GM18498 (cell line): ENCODE results near the gene CDV3.
A peak's percentile ranks its signal among the peaks of the same experiment; 100 is the strongest.
"Not testable (repeated sequence)": the region's sequence is repeated elsewhere in the genome, so short reads cannot be mapped to it uniquely, and the experiment has no call there.

Experiments used
- ATAC-seq: cut with Tn5 transposase; IDR thresholded peaks from one replicate; pipeline ENCODE4 v1.9.1; 2021; ENCODE audit warnings: mild to moderate bottlenecking, moderate library complexity; ENCODE audit not compliant: unreplicated experiment

CDV3 gene, protein sequence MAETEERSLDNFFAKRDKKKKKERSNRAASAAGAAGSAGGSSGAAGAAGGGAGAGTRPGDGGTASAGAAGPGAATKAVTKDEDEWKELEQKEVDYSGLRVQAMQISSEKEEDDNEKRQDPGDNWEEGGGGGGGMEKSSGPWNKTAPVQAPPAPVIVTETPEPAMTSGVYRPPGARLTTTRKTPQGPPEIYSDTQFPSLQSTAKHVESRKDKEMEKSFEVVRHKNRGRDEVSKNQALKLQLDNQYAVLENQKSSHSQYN

DNA sequence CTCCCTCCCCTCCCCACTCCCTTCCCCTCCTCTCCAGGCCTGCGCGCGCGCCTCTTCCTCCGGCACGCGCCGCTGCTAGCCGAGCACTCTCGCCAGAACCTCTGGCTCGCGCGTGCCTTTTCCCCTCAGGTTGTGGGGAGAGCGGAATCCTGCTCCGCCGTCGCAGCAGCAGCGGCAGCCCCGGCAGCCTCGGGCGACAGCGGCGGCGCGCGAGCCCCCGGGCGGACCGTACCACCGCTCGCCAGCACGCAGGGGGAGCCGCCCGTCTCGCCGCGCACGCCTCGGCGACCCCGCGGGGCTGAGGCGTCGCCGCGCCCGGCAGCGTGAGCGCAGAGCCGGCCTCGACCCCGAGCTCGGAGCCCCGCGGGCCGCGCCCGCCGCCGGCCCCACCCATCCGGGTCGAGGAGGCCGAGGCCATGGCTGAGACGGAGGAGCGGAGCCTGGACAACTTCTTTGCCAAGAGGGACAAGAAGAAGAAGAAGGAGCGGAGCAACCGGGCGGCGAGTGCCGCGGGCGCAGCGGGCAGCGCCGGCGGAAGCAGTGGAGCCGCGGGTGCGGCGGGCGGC, at the start of gene CDV3:
Gene CDV3 (plus strand): TSS at position 58 of the 566 bp plus-strand sequence. CDS start 359 bp downstream, at position 417.
- peak; percentile 30 for ATAC-seq

DNA sequence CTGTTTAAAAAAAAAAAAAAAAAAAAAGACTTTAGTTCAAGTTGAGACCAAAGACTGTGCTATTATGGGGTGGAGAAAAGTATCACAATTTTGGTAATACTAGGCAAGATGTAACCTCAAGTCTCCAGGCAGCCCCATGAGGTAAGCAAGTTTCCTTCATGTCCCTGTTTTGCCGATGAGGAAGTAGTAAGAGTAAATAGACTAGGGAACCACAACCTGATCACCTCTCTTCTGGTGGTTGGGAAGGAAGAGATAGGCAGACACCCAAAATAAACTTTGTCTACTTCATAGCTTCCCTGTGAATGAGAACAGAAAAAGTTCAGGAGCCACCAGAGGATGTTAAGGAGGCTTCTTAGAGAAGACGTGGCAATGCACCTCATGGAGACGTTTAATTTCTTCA, 49.7 kb upstream of the CDV3 start:
- not testable (repeated sequence) for ATAC-seq

DNA sequence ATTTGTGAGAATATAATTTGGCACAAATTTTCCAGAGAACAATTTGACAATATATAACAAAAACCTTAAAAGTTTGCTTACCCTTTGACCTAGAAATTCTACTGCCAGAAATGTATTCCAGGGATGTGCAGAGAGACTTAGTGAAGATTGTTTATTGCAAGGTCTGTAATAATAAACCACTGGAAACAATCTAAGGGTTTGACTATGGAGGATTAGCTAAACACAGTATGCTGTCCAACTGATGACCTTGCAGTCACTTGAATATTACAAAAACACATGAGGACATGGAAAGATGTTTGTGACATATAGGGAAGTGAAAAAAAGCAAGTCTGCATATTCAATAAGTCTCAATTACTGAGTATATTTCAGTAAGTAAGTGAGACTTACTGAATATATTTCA, 48.1 kb upstream of the CDV3 start:
- no peak for ATAC-seq

DNA sequence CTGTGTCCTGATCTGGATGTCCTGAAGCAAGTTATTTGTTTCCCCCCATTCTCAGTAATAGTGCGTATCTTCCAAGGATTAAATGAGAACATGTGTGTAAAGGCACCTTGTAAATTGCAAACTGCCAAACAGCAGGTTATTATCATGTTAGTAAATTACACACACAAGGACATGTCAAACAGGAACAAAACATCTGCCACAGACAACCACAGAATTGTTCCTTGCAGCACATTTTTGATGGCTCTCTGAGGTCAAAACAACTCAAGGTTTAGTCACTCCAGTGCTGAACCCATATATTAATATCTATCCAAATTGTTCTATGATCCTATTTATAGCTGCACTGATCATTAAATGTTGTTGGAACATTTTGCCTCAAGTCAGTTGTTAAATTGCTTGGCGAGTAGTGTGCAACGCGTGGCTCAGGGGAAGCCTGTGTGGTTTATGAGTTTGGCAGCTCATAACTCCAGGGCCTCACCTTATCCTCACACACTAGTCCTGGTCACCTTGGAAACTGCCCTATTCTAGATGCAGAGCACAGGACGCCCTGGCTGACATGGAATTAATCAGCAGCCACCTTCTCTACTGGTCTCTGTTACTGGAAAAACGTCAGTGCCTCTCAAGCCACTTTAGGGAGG, 46.3 kb upstream of the CDV3 start:
- no peak for ATAC-seq

DNA sequence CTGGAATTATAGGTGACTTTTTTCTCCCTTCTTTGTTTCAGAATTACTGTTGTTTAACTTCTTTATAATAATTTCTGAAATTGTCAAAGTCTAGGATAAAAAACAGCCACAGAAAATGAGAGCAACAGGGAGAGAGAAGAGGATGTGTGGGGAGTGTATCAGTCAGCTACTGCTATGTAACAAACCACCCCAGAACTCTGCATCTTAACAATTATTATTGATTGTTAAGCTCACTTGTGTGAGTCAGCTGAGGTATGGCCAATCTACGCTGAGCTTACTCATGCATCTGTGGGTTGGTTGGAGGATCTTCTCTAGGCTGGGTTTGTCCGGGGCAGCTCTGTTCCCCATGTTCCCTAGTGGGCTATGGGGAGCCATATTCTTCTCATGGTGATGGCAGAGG, 43.7 kb upstream of the CDV3 start:
- no peak for ATAC-seq

DNA sequence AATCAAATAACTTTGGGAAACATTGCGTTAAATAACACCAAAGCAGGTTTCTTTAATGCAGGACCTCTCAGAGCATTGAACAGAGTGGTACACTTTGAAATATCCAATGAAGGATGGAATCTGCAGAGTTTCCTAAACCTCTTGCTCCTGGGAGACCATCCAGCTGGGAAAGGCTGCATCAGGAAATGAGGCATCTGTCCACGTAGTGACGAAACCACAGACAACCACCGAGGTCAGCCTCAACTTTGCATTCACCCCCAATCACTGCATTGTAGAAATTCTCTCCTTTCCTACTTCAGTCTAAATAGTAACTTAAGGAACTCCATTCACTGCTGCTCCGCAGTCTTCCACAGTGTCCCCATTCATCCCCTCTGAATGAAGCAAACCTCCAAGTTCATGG, 41.5 kb upstream of the CDV3 start:
- ATAC-seq: no peak

DNA sequence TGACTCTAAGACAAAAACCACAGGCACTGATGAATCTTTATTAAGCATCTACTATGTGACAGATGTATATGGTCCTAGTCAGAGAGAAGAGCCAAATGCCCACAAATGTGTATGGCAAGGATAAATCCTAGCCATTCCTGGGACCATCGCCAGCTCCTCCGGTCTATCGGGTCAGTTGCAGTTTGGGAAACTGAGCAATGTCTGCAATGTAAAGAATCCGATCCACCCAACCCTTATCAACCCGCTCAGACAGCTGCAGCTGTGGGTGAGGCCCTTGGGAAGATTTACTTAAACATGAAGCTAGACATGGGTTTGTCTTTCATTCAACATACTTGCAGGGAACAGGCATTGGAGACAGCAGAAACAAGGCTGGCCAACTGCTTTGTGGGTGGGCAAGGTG, 40.5 kb upstream of the CDV3 start:
- ATAC-seq: no peak

DNA sequence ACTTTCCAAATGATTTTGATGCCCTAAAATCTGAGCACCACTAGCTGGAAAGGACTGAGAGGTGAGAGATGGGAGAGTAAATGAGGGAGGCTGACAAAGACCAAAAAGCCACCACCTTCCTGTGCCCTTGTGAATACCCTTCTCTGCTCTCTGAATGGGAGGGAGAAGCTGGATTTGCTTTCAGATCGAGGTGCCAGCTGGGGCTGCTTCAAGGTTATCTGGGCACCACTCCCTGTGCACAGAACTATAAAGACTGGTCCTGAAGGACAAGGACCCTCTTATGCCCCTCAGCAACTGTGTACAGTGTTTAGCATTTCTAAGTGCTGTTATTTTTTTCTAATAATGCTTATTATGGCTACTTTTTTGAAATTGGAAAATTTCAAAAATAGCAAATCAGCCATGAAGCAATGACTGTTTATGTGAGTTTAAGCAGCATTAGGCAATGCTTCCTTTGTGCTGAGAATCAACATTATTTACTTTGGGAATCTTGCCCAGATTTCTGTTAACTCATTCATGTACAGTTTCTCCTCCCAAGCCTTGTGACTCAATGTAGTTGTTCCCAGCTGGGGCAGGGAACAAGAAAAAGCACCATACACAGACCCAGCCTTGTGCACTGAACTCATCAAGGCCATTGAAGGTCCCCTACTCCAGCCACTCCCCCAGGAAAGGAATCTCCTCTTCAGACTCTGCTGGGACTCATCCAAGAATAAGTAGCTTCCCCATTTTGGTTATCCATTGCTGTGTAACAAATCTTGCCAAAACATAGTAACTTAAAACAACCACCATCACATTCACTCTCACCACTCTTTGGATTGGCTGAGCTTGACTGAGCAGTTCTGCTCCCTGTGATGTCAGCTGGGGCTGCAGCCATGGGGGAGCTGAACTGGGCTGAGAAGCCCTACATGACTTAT, 37.3 kb upstream of the CDV3 start:
- no peak for ATAC-seq

DNA sequence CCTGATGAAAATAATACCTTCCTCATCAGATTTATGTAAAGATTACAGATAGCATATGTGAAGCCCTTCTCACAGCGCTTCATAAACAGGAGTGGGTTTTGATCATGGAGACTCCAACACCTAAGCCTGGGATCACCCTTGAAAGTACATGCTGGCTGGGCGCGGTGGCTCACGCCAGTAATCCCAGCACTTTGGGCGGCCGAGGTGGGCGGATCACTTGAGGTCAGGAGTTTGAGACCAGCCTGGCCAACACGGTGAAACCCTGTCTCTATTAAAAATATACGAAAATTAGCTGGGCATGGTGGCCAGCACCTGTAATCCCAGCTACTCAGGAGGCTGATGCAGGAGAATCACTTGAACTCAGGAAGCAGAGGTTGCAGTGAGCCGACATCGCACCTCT, 36.4 kb upstream of the CDV3 start:
- ATAC-seq: not testable (repeated sequence)

DNA sequence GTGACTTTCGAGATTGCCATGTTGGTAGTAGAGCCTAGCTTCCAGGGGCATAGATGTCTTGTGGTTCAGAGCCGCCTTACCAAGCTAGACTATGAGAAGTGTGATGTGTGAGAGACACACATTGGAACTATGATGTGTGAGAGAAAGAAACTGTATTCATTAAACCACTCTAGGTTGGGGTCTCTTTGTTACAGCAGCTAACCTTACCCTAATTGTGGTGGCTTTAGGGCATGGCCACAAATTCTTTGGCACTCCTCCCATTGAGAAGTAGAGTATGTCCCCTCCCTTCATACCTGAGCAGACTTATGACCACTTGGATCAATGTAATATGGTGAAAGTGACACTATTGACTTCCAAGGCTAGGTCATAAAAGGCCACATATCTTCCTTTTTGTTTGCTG, 35.3 kb upstream of the CDV3 start:
- no peak for ATAC-seq

DNA sequence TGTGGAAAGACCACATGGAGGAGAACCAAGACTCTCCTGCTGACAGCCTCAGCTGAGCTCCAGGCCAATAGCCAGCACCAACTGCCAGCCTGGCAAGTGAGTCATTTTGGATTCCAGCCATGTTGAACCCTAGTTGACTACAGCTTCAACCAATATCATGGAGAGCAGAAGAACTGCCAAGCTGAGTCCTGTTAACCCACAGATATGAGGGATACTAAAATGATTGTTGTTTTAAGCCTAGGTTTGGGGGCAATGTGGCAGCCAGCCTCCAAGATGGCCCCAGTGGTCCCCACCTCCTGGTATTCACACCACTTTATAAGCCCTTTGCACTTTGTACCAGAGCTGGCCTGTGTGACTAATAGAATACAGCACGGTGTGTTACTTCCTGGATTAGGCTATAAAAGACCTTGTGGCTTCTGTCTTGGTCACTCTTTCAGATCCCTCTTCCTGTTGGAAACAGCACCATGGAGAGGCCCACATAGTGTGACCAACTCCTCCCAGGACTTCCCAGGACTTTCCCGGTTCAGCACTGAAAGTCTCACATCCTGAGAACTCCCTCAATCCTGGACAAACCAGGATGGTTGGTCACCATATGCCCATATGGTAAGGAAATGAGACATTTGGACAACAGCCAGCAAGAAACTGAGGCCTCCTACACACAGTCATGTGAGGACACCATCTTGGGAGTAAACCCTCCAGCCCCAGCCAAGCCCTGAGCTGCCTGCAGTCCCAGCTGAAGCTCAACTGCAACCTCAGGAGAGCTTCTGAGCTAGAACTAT, 32.4 kb upstream of the CDV3 start:
- ATAC-seq: peak; percentile 77

DNA sequence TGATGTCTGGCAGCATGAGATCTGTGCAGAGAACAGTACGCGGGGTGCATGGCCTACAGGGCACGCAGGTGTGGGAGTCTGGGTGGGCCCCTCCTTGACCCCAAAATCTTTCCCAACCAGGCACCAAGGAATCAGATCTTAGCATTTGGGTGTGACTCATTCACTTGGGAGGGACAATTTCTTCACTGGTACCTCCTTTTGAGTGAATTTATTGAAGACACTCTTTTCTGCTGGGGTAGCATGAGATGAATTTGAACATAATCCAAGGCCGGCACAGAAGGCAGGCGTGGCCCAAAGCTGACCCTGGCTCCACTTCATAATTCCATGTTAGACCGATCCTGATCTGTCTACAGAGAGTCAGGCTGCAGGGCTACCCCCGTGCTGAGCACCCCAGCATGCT, 30.6 kb upstream of the CDV3 start:
- no peak for ATAC-seq

DNA sequence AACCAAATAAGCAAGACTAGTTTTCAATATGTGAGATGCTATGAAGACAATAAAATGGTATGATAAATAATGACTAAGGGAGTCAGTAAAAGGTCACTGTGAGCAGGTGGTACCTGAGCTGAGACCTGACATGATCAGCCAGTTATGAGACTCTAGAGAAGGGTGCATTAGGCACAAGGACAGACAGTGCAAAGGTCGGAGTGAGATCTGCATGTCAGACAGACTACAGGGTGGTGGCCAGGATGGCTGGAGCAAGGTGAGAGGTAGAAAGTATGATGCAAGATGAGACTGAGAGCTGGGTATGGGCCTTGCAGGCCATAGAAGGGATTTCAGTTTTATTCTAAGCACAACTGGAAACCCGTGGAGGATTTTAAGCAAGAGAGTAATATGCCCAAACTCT, 28.5 kb upstream of the CDV3 start:
- ATAC-seq: not testable (repeated sequence)

DNA sequence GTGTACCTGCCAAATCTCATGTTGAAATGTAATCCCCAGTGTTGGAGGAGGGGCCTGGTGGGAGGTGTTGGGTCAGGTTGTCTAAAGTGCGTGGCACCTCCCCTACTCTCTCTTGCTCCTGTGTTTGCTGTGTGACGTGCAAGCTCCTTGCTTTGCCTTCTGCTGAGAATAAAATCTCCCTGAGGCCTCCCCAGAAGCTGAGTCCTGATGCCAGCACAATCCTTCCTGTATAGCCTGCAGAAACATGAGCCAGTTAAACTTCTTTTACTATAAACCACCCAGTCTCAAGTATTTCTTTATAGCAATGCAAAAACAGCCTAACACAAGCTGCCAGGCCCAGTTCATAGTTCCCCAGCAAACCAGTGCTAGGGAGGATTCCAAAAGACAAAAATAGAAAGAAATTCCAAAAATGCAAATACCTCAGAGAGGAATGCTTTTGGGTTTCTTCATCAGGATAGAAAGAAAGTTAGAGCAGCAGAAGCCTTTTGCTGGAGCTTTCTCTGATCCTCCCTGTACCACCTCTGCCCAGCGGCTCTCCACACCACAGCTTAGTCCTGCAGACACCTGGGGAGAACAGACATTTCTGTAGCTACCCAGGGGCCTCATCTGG, 25.9 kb upstream of the CDV3 start:
- ATAC-seq: no peak

DNA sequence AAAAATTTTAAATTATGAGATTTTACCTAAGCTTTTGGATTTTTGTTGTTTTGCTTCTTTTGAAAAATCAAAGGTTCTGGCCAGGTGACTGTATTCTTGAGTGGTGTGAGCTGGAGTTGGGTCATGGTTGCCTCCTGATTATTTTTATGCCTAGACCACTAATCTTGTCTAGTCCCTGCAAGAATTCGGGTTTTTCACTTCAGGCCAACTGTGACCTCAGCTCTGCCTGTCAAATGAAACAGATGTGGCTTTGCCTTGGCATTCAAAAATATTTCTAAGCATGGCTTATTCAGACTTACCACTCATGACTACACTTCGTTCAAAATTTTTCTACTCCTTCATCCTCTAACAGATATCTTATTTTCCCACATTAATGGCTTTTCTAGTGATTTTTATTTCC, 25.4 kb upstream of the CDV3 start:
- no peak for ATAC-seq

DNA sequence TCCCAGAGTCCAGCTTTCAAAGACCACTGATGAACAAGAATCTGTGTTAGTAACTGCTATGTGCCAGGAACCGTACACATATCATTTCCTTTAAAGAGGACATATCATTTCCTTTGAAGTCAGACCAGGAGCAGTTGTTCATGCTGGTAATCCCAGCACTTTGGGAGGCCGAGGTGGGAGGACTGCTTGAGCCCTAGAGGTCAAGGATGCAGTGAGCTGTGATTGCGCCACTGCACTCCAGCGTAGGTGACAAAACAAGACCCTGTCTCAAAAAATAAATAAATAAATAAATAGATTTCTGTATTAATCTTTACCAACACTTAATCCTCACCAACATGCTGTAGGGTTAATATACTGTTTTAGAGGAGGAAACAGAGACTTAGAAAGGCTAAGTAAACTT, 23.9 kb upstream of the CDV3 start:
- ATAC-seq: no peak

DNA sequence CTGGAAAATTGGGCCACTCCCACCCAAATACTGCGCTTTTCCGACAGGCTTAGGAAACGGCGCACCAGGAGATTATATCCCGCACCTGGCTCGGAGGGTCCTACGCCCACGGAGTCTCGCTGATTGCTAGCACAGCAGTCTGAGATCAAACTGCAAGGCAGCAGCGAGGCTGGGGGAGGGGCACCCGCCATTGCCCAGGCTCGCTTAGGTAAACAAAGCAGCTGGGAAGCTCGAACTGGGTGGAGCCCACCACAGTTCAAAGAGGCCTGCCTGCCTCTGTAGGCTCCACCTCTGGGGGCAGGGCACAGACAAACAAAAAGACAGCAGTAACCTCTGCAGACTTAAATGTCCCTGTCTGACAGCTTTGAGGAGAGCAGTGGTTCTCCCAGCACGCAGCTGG, 21.9 kb upstream of the CDV3 start:
- ATAC-seq: not testable (repeated sequence)

DNA sequence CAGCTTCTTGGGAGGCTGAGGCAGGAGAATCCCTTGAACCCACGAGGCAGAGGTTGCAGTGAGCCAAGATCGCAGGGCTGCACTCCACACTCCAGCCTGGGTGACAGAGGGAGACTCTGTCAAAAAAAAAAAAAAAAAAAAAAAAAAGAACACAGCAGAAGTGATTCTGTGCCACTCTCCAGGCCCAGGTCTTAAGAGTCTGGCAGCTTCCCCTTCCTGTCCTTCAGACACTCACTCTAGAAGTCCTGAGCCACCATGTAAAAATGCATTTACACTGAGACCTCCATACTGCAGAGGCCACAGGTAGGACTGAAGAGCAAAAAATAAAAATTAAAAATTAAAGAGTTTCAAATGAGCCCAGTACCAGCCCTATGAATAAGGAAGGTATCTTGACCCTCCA, 11.8 kb upstream of the CDV3 start:
- ATAC-seq: no peak

DNA sequence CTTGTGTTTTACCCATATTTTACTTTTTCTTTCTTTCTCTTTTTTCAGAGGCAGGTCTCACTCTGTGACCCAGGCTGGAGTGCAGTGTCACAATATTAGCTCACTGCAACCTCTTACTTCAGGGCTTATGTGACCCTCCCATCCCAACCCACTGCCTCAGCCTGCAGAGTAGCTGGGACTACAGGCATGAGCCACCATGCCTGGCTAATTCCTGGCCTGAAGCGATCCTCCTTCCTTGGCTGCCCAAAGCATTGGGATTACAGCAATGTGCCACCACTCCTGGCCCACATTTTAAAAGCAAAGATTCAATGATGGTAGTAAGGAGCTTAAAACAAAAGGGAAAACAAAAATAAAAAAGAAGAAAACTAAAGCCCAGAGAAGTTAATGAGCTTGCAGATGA, 11.1 kb upstream of the CDV3 start:
- no peak for ATAC-seq

DNA sequence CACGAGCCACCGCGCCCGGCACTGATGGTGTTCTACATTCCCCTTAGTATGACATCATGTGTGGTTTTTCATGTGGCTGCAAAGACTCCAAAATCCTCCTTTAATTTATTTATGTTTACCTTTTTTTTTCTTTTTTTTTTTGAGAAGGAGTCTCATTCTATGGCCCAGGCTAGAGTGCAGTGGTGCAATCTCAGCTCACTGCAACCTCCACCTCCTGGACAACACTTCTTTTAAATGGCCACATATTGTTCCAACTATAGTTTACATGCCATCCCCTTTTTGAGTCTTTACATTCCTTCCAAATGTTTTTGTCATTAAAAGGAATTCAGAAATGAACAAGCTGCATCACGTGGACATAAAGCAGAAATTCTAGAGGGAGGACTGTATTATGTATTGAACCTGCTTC, 10.3 kb upstream of the CDV3 start:
- no peak for ATAC-seq
